HG02973 (cell line): ENCODE measurements around the gene KPTN.
A peak's percentile ranks its signal among the peaks of the same experiment; 100 is the strongest.

Experiments used
- ATAC-seq: cut with Tn5 transposase; IDR thresholded peaks from one replicate; pipeline ENCODE4 v1.9.1; 2021; ENCODE audit warnings: moderate library complexity; ENCODE audit not compliant: unreplicated experiment

KPTN gene

DNA sequence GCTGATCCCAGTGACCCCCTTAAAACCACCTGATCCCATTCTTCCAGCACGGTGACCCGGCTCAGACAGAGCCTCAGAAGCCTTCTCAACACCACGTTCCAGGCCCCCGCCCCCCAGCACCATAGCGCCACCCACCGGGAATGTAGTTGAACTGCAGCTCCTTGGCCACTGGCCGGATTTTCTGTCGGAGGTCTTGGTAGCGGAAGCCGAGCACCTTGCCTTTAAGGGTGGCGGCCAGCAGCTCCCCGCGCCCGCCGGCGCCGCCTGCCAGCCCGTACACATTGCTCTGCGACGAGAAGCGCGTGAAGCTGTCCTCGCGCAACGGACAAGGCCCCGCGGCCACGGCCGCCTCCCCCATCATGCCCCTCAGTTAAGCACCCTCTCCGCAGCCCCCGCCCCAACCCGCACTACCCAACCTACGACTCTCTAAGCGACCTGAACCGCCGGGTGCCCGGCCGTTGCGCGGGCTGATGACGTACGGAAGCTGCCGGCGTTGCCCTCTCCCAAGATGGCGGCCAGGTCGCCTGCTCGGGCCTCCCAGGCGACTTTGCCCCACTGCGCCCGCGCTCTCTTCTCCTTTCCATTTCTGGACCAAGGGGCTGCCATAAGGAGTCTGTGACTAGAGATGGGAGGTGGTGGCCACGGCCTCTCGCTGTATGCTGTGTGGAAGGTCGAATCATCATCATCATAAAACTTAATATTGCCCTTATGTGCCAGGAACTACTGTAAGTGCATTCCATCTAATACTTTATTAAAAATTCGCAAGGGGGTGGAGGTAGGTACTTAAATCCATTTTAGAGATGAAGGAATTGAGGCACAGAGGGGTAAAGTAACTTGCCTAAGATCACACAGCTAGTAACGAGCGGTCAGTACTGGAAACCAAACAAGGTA, at the start of gene KPTN:
Gene KPTN, minus strand, starts transcription at position 420 of the 891 bp plus-strand sequence. Its CDS starts 59 bp downstream, at position 361.
- peak; percentile 61 for ATAC-seq

DNA sequence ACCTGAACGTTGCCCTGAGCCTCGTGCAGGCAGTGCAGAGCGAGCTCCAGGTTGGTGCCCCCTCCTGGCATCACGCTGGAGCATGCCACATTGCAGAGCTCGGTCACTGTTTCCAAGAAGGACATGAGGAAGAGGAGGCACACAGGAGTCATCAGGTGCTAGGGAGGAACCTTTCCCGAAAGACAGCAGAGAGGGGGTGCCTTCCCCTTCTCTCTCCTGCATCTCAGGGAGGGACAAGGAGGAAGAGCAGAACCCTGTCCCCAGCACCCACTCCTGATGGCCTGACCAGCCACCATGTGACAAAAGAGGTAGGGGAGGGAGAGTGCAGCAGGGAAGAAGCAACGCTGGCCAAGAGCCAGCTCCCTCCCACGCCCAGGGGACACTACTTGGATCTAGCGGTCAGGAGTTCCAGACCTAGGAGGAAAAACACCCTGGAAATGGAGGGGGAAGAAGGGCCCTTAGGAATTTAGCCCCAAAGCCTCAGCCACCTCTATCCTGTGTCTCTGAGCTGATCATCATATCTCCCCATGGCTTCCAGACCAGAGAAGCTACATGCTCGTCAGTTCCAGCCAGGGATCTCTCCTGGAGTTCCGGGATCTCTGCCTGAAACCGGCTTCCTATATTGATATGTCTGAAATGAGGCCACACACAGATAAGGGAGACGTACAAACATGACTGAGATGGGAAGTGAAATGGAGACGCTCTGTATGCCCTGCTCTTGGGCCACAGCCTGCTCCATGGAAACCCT, 47.8 kb upstream of the KPTN start:
- ATAC-seq = no peak

DNA sequence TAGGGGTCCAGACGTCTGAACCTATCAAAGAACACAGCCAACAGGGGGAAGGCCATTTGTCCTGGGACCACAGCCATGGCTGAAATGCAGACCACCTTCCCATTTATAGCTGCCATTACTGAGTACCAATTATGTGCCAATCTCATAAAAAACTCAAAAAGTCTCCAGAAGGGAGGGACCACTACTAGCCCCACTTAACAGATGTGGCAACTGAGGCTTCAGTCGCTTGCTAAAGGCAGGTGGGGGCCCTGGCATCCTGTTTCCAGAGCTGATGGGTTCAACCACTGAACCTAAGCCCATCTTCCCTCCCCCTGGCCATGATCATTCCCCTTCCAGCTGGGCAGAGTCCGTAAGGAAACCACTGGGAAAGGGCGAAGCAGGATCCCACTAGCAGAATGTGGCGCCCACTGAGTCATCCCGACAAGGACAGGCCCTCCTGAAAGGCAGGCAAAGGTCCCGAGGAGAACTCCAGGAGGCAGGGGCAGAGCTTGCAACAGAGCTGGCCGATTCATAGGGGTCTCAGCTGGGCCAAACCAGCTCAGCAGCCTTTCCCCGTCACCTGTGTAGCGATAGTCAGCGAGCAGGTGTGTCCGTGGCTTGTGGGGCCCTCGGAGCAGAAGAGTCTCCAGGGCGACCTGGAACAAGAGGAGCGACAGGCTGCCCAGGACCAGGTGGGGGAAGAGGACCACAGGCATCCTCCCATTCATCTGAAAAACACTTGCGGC, 45.2 kb upstream of the KPTN start:
- no peak for ATAC-seq

DNA sequence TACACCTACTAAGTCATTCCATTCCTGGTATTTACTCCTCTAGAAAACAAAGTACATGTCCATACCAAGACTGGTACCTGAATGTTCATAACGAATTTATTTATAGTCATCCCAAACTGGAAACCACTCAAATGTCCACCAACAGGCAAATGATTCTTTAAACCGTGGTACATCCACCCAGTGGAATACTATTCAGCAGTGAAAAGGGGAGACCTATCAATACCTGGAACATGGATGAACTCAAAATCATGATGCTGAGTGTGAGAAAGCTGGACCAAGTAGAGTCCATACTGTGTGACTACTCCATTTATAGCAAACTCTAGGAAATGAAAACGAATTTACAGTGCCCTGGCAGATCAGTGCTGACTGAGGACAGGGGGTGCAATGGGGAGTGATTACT, 42.8 kb upstream of the KPTN start:
- no peak for ATAC-seq

DNA sequence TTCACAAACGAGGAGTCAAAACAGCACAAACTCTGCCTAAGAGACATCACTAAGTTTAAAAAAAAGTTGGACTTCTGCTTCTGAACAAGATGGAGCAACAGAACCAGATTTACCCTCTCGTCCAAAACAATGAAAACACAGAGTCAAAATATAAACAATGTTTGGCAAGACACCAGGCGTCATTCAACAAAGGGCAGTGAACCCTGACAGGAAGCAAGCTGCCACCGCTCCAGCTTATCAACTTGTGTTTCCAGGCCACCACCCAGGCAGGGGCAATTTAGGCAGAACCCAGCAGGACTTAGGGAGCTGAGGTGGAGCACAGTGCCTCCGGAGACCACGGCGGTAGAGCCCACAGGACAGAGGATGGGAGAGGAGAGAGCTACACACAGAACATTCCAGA, 39.5 kb upstream of the KPTN start:
- ATAC-seq = no peak

DNA sequence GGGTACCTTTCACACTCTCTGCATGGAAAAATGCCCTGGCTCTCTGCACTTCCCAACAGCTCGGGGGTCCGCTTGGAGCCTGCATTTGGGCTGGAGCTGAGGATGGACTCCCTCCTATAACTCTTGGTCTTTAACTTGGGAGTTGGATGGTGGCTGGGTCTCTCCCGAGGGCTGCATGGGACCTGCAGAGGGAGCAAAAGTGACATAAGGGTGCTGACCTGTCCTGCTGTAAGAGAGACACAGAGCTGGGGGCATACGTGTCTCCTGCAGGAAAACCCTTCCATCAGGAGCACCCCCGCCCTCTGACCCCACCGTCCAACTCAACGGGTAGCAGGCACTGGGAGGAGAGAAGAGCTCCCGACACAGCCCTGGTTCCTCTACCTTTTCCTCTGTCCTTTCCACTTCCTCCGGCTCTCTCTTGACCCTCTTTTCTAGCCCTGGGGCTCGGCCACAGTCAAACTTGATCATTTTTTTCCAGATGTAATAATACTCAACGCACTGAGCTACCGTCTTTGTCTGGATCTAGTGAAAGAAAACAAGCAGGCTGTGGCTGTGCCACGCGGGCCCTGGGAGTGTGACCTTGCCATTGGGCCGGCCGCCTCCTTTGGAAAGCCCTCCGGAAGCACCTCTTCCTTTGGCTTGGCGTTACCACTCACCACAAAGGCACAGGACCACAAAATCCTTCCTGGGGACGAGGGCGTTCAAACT, 37.6 kb upstream of the KPTN start:
- no peak for ATAC-seq

DNA sequence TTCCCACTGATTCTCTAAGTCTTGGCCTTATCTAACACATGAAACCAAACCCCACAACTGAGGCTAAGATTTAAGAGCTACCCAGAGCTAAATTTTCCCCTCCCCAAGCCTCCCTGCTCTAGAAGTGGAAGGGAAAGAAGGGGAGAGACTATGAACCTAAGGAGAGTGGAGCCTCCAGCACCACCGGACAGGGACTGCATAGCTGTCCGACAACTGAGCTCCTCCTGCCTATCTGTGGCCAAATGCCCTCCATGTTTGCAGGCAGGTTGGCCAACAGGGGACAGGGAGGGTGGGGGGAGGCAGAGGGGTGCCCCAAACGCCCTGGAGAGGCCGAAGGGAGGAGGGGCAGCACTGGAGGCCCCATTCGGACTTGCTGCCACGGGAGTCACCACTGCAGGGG, 36.8 kb upstream of the KPTN start:
- ATAC-seq = no peak

DNA sequence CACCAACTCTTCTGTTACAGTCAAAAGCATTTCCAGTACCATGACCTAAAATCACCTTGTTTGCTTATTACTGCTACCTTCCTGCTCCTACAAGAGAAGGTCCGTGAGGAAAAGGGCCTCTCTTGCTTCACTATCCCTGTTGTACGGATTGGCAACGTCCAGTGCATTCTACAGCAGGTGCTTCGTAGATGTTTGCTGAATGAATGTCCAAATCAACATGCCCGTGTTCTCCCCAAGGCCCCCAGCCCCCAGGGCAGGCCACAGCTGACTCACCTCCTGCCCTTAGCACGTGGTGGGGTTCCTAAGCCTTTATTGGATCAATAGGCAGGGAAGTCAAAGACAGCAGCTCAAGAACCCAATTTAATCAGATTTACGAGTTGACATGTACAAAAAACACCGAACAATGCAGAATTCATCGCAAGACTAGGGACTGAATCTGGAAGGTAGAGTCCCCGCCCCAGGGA, 36.4 kb upstream of the KPTN start:
- ATAC-seq = no peak

DNA sequence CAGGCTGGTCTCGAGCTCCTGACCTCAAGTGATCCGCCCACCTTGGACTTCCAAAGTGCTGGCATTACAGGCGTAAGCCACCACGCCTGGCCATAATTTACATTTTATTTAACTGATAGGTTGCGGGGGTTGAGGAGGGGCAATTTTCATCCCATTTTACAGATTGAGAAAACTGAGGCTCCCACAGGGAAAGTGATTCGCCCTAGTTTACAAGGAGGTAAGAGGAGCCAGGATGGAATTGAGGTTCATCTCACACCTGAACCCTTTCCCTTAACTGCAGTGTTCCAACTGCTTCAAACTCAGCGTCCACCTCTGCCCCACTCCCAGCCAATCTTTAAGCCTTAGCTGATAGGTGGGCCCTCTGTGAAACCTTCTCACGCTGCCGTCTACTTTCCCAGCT, 34.8 kb upstream of the KPTN start:
- no peak for ATAC-seq

DNA sequence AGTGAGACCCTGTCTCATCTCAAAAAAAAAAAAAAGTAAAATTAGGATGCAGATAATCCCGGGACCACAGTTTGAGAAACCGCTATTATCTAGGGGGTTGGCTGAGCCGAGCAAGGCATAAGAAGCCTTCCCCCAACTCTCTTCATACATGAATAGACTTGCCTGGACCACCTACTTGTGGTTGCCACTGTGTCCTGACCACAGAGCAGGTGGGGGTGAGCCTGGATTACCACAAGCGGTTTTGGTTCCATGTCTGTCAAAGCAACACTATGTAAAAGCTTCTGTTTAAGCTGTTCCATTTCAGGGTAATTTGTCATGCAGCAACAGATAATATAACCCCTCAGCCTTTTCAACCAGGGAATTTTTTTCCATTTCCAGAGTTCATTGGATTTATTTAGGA, 34.1 kb upstream of the KPTN start:
- no peak for ATAC-seq

DNA sequence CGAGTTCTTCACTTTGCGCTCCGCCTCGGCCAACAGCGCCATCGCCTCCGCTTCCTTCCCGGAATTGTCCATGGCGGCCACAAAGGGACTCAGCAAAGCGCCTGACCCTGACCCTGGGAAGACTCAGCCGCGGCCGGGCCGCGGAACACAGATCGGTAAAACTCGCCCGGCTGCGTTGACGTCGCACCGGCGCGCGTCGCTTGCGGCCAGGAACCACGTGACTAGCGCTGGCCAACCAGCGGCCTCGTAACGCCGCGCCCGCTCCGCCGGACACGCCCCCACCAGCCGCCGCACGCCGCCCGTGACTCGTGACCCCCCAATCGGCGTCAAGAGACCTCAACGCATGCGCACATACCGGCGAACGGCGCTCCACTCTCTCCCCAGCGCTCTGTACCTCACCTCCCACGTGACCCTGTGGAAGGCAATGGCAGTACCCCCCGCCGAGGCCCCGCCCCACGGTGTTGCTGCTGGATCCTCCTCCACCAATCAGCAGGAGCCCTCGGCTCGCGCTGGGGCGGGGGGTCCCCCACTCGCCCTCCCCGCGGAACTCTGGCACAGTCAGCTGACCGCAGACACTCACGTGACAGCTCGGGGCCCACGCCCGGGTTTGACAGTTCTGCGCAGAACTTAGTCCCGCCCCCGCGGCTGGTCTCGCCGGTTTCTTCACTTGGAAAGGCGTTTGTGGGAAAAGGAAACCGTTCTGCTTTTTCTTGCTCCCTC, 31.0 kb upstream of the KPTN start, which contains the start of gene NAPA:
Gene NAPA, minus strand, starts transcription at position 195 of the 720 bp plus-strand sequence. Its CDS starts 123 bp downstream, at position 72.
- peak; percentile 71 for ATAC-seq

DNA sequence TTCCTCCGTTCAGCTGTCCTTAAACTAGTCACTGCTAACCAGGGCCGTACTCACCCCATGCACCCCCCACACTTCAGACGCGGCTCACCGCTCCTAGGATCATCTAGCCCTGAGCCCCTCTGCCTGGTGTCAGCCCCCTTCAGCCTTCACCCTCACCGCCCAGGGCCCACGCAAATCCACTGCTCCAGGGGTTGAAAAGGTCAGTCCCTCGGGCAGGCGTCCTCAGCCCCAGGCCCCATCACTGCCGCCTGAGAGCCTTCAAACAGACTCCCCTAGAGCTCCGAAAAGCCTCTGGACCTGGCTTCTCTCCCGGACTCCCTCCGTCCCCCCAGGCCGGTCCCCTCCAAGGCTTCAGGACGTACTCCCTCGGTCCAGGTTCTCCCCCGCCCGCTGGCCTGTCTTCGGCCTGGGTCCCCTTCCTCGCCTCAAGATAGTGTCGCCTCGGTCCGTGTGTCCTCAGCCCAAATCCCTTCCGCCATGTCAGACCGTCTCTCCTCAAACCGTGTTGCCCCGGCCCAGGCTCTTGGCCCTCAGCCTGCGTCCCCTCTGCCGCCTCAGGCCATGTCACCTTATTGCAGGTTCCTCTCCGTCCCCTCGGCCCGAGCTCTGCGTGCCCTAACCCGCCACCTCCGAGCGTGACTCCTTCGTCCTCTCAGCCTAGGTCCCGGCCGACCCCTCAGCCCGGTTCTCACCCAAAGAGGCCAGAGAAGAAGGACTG, 30.3 kb upstream of the KPTN start:
- peak; percentile 2 for ATAC-seq

DNA sequence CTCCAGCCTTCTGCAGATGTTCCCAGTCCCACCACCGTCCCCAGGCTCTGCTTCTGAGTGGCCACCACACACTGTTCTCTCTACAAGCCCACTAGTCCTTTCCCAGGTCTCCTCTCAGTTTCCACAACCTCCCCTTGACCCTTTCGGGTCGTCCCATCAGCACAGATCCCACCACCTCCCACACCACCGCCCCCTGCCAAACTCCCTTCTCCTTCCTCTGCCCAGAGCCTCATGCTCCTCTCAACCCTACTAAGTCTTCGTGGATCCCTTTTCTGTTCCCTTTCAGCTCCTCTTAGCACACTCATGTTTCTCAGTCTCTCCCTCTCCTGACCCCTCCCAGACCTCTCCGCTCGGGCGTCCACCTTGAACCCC, 28.9 kb upstream of the KPTN start:
- ATAC-seq = no peak

DNA sequence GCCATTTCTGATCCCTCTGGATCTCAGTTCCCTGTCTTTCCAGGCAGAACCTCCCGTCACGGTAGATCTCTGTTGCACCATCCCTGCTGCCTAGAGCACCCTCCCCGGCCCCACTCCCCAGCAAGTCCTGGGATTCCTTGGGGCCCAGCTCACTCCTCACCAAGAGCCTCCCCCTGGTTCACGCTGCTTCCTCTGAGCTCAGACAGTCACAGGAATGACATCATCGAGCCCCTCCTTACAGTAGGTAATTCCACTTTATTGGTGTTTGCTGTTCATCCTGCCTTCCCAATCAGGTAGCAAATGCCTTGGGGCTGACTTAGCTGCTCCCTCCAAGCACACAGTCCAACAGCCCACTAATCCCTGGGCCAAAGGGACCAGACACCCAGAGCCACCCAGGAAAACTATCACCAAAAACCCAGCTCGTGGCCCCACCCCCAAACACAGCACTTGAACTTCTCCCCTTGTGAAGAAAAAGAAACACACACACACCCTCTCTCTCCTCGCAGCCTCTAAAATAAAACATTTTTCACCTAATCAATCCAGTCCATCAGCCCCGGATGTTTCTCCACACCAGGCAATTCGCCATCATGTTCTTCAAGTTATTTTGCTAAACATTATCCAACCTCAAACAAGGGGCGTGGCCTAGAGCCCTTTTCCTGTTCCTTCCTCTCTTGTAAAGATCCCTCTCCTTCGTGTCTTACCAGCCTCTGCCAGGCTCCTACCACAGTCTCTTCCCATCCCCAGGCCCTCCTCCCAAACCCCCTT, 28.3 kb upstream of the KPTN start:
- ATAC-seq = no peak

DNA sequence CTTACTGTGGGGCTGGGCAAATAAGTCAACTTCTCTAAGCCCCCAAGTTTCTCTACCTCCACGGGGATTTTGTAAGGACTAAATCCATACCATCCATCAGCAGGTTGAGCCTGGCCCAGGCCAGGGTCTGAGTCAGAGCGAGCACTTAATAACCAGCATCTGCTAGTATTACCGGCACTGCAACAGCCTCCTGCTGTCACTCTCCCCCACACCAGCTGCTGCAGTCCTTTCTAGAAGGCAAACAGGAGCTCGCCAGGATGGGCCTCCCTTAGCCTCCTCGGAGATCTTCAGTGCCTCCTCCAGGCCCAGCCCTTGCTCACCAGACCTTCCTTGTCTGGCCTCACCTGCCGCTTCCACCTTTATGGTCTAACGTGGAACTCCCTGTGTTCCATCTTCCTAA, 27.7 kb upstream of the KPTN start:
- ATAC-seq = no peak

DNA sequence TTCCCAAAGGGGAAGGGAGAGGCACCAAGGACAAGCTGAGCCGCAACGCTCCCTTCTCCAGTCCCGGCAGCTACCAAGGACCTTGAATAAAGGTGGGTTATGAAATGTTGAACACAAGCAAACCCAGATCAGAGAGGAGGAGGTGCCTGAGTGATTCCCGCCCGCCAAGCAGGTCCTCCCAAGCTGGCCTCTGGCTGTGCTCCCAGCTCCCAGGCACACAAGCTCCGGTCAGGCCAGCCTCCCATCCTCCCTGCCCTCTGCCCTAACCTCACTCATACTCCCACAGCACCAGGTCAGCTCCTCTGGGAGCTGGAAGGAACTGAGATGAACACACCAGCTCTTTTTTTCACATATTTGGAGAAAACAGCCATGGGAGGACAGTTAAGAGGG, 27.1 kb upstream of the KPTN start:
- ATAC-seq = no peak

DNA sequence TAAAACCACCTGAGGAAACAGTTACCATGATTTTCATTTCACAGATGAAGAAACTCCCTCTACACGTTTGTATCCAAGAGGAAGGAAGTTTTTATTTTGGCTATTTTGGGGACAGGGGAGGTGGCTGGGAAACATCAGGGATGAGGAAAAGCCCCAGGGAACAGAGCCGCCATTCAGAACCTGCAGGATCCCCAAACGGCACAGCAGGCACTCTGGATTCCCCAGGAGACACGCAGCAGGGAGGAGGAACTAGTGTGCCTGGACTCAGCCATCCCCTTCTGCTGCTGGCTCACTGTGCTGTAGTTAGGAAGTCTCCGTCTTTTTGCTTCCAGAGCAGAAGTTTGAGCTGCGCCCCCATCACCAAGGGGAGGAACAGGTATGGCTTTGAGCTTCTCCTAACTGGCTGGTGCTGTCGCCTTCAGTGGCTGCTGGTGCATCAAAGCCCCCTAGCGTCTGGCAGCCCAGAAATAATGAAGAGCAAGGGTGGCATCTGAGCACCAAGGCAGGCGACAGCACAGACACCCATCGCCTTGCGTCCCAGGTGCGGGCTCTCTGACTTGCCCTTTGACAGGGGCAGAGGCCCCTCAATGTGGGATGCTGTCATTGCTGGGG, 26.6 kb upstream of the KPTN start:
- ATAC-seq = no peak

DNA sequence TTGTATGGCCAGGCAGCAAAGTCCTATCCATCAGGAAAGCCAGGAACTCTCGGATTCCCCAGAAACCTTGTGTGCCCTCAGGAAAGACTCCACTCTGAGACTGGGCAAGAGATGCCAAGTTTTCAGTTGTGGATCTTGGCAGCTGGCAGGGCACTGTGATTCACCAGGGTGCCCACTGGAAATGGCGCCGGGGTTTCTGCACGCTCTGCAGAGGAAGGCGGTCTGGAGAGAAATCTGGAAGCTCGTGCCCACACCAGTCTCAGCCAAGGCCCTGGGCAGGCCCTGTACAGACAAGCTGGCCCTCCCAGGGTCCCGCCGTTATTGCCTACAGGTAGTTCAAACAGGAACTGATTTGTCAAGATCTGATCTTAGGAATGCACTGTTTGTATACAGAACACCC, 26.0 kb upstream of the KPTN start:
- ATAC-seq = no peak
